H1 (cell line): ENCODE data around the gene DCPS. TPM values are rescaled to one million over a fixed set of nuclear protein-coding genes. Genes with fewer than 3 reads are reported as not detected.
"Not testable (repeated sequence)": the region's sequence is repeated elsewhere in the genome, so short reads cannot be mapped to it uniquely, and the experiment has no call there.

Experiments
- CTCF ChIA-PET: fragments of 300-600 bp; sonication (Branson Sonifier 250); formaldehyde crosslinking; loops from one replicate; lab custom pipeline; 2021; ENCODE audit not compliant: partially characterized antibody; lab: Charles Lee
- POLR2A ChIA-PET: fragments of 300-600 bp; sonication (Branson Sonifier 250); formaldehyde crosslinking; loops from one replicate; lab custom pipeline; 2021; ENCODE audit warnings: inconsistent platforms; ENCODE audit not compliant: partially characterized antibody; lab: Charles Lee
- DNase-seq, 2 experiments: peaks; one replicate each; pipeline versions ENCODE4 v3.0.0 to v3.0.0-alpha.2; 2010 to 2022; ENCODE audit warnings: low spot score in 2 of 2, low read depth in 1 of 2, mixed read lengths in 1 of 2
- FAIRE-seq: peaks from 2 replicates; lab custom pipeline; 2011; peaks lifted over from hg19 to GRCh38; lab: Jason Lieb, UNC
- H2AFZ ChIP-seq: 2 replicates; pipeline ENCODE4 v1.8.1; 2012; ENCODE audit warnings: low read length, inconsistent platforms
- H2AK5ac ChIP-seq: 2 replicates; pipeline ENCODE4 v1.6.1; 2013; ENCODE audit warnings: low read depth, low read length
- H2BK120ac ChIP-seq: replicated peaks from 2 replicates; pipeline ENCODE3; 2013; ENCODE audit warnings: low read depth, low read length, inconsistent platforms
- H2BK12ac ChIP-seq: 2 replicates; pipeline ENCODE4 v1.6.1; 2013; ENCODE audit warnings: low read depth, low read length
- H2BK15ac ChIP-seq: 2 replicates; pipeline ENCODE4 v1.6.1; 2013; ENCODE audit warnings: low read length
- H2BK20ac ChIP-seq: 2 replicates; pipeline ENCODE4 v1.6.1; 2013; ENCODE audit warnings: low read length
- H2BK5ac ChIP-seq: 2 replicates; pipeline ENCODE4 v1.6.1; 2013; ENCODE audit warnings: low read depth, low read length
- H3K14ac ChIP-seq: 2 replicates; pipeline ENCODE4 v1.6.1; 2013; ENCODE audit warnings: inconsistent platforms; ENCODE audit not compliant: insufficient read length
- H3K18ac ChIP-seq: 2 replicates; pipeline ENCODE4 v1.6.1; 2013; ENCODE audit warnings: low read length; ENCODE audit errors: extremely low read depth
- H3K23ac ChIP-seq: 2 replicates; pipeline ENCODE4 v1.6.1; 2013; ENCODE audit warnings: inconsistent platforms; ENCODE audit not compliant: insufficient read length
- H3K23me2 ChIP-seq: 2 replicates; pipeline ENCODE4 v1.6.1; 2013; ENCODE audit warnings: low read depth, low read length
- H3K27ac ChIP-seq: 2 replicates; pipeline ENCODE4 v1.6.1; 2011; ENCODE audit warnings: low read depth, low read length, inconsistent platforms
- H3K27me3 ChIP-seq, 4 experiments: replicated peaks in 1 of 4; 1 replicate in 1 of 4; 2 replicates in 3 of 4; pipeline versions ENCODE4 v1.6.1 to v1.8.1; 2011 to 2013; ENCODE audit warnings: low read length in 3 of 4, mild to moderate bottlenecking in 3 of 4, inconsistent platforms in 2 of 4, mixed read lengths in 2 of 4, moderate library complexity in 1 of 4; ENCODE audit not compliant: control insufficient read depth in 3 of 4, insufficient read depth in 3 of 4; ENCODE audit errors: extremely low read depth in 1 of 4
- H3K36me3 ChIP-seq, 4 experiments: 2 replicates each; pipeline versions ENCODE4 v1.6.1 to v1.8.1; 2011 to 2013; ENCODE audit warnings: mild to moderate bottlenecking in 4 of 4, low read length in 3 of 4, moderate library complexity in 2 of 4, control low read depth in 1 of 4, inconsistent platforms in 1 of 4; ENCODE audit not compliant: insufficient read depth in 4 of 4, control insufficient read depth in 2 of 4
- H3K4ac ChIP-seq: replicated peaks from 2 replicates; pipeline ENCODE3; 2013; ENCODE audit warnings: low read length, low read depth, mixed read lengths, inconsistent platforms; ENCODE audit not compliant: insufficient read length
- H3K4me1 ChIP-seq, 4 experiments: replicated peaks in 1 of 4; 1 replicate in 1 of 4; 2 replicates in 3 of 4; pipeline versions ENCODE4 v1.6.1 to v1.8.1; 2011 to 2013; ENCODE audit warnings: low read length in 3 of 4, inconsistent platforms in 2 of 4, mixed read lengths in 1 of 4; ENCODE audit not compliant: insufficient read depth in 4 of 4, control insufficient read depth in 3 of 4
- H3K4me2 ChIP-seq, 2 experiments: 2 replicates each; pipeline versions ENCODE4 v1.6.1 to v1.8.1; 2011 to 2013; ENCODE audit warnings: low read depth in 2 of 2, low read length in 2 of 2, control low read depth in 1 of 2, inconsistent platforms in 1 of 2, mild to moderate bottlenecking in 1 of 2; ENCODE audit not compliant: insufficient read depth in 1 of 2
- H3K4me3 ChIP-seq, 4 experiments: fragments of 200-600, 300-600 bp in 1 of 4; sonication (generic), shearing (Covaris generic), sonication (Bioruptor Twin) in 1 of 4; 2 replicates each; pipeline versions ENCODE4 v1.5.1 to v1.8.1; 2011 to 2016; ENCODE audit warnings: low read length in 4 of 4, low read depth in 3 of 4, control low read depth in 2 of 4, inconsistent platforms in 2 of 4, mild to moderate bottlenecking in 2 of 4, mixed read lengths in 1 of 4, moderate library complexity in 1 of 4; ENCODE audit not compliant: insufficient read depth in 2 of 4; ENCODE audit errors: extremely low read depth in 1 of 4
- H3K56ac ChIP-seq: replicated peaks from 2 replicates; pipeline ENCODE3; 2013; ENCODE audit warnings: low read depth, mild to moderate bottlenecking, mixed read lengths, low read length, inconsistent platforms; ENCODE audit not compliant: insufficient read length
- H3K79me1 ChIP-seq: 2 replicates; pipeline ENCODE4 v1.6.1; 2013; ENCODE audit warnings: low read depth, low read length, control low read depth
- H3K79me2 ChIP-seq, 2 experiments: 2 replicates each; pipeline versions ENCODE4 v1.6.1 to v1.8.1; 2012 to 2013; ENCODE audit warnings: low read length in 2 of 2, mild to moderate bottlenecking in 2 of 2, inconsistent platforms in 1 of 2; ENCODE audit not compliant: insufficient read depth in 2 of 2, control insufficient read depth in 1 of 2
- H3K9ac ChIP-seq, 4 experiments: replicated peaks in 1 of 4; 1 replicate in 1 of 4; 2 replicates in 3 of 4; pipeline versions ENCODE4 v1.6.1 to v1.8.1; 2011 to 2013; ENCODE audit warnings: low read depth in 3 of 4, low read length in 3 of 4, control low read depth in 2 of 4, mild to moderate bottlenecking in 2 of 4, moderate library complexity in 2 of 4, inconsistent platforms in 1 of 4; ENCODE audit errors: extremely low read depth in 1 of 4
- H3K9me3 ChIP-seq, 2 experiments: 2 replicates each; pipeline versions ENCODE4 v1.6.1 to v1.8.1; 2012 to 2013; ENCODE audit warnings: mild to moderate bottlenecking in 2 of 2, moderate library complexity in 2 of 2, control low read depth in 1 of 2, inconsistent platforms in 1 of 2, low read depth in 1 of 2, low read length in 1 of 2, mixed read lengths in 1 of 2; ENCODE audit not compliant: insufficient read depth in 2 of 2
- H4K20me1 ChIP-seq, 2 experiments: replicated peaks in 1 of 2; 2 replicates each; pipeline versions ENCODE3 to v1.8.1; 2011 to 2013; ENCODE audit warnings: inconsistent platforms in 2 of 2, low read length in 2 of 2, mild to moderate bottlenecking in 1 of 2; ENCODE audit not compliant: insufficient read depth in 2 of 2, control insufficient read depth in 1 of 2
- H4K5ac ChIP-seq: 2 replicates; pipeline ENCODE4 v1.6.1; 2013; ENCODE audit warnings: low read length, low read depth, mixed read lengths, inconsistent platforms; ENCODE audit not compliant: insufficient read length
- H4K8ac ChIP-seq: 2 replicates; pipeline ENCODE4 v1.8.0; 2013; ENCODE audit warnings: mild to moderate bottlenecking, moderate library complexity, low read length, inconsistent platforms; ENCODE audit not compliant: insufficient read depth; ENCODE audit errors: extremely low read depth
- H4K91ac ChIP-seq: replicated peaks from 2 replicates; pipeline ENCODE3; 2013; ENCODE audit warnings: low read length, mixed read lengths, inconsistent platforms; ENCODE audit not compliant: insufficient read length
- CHD2 ChIP-seq: IDR thresholded peaks from 2 replicates; pipeline ENCODE4 v1.6.1; 2012; ENCODE audit warnings: low read length, improper control_type of control experiment
- JUN ChIP-seq: IDR thresholded peaks from 2 replicates; pipeline ENCODE4 v1.6.1; 2011; ENCODE audit warnings: low read depth, mild to moderate bottlenecking, improper control_type of control experiment, low read length
- NRF1 ChIP-seq: IDR thresholded peaks from 2 replicates; pipeline ENCODE4 v1.6.1; 2011; ENCODE audit warnings: mild to moderate bottlenecking, low read depth, low read length, improper control_type of control experiment
- RAD21 ChIP-seq, 2 experiments: IDR thresholded peaks in 1 of 2; conservative IDR thresholded peaks in 1 of 2; 2 replicates each; pipeline ENCODE4 v1.6.1; 2011; ENCODE audit warnings: low read depth in 2 of 2, low read length in 2 of 2, improper control_type of control experiment in 1 of 2, inconsistent platforms in 1 of 2, mild to moderate bottlenecking in 1 of 2, moderate library complexity in 1 of 2
- RNF2 ChIP-seq: fragments of 200-900, 300-1000 bp; sonication (generic); IDR thresholded peaks from 2 replicates; pipeline ENCODE4 v1.7.1; 2016; ENCODE audit warnings: borderline replicate concordance, low read depth, mild to moderate bottlenecking, antibody characterized with exemption, low read length; ENCODE audit not compliant: poor library complexity, severe bottlenecking; ENCODE audit errors: missing control alignments
- WGBS, 2 experiments: shearing (Covaris generic) in 1 of 2; methylation state at CpG; one replicate each; pipeline versions ENCODE4 v1.1.6 to v1.1.7; 2013 to 2015; ENCODE audit warnings: low lambda C conversion rate in 2 of 2, mixed read lengths in 2 of 2, inconsistent platforms in 1 of 2, low coverage in 1 of 2, missing lambda C conversion rate in 1 of 2; ENCODE audit not compliant: insufficient replicate concordance in 2 of 2, insufficient coverage in 1 of 2, insufficient read length in 1 of 2; ENCODE audit errors: extremely low coverage in 1 of 2, missing lambda C conversion rate in 1 of 2; 5-methylcytosine and 5-hydroxymethylcytosine counted together
- polyA plus RNA-seq, 7 experiments: library from polyadenylated mRNA; depleted of rRNA in 3 of 7; stranded (reverse) in 5 of 7; unstranded in 2 of 7; fragments of >200 nt in 5 of 7; fragments of 200-250 nt in 2 of 7; gene quantifications; 1 replicate in 5 of 7; 2 replicates in 1 of 7; 4 replicates in 1 of 7; pipeline versions ENCODE4 v1.2.1 to v1.2.3, GENCODE V29; 2011 to 2013; ENCODE audit warnings: missing spikeins in 2 of 7, mixed read lengths in 2 of 7
- total RNA-seq: library from RNA; stranded (reverse); fragmentation: NEBNext Ultra II Directional; extraction: Animal tissue kit (Norgen Biotek cat#: 25700); gene quantifications from 2 replicates; pipeline ENCODE4 v1.2.1, GENCODE V29; 2021
- TF ChIP-seq, protein P1 (sequence below): IDR thresholded peaks from 2 replicates; pipeline ENCODE4 v1.6.1; 2011; ENCODE audit warnings: low read depth, mild to moderate bottlenecking, low read length; ENCODE audit not compliant: insufficient read depth

Gene DCPS
- total and polyA plus RNA-seq, 2 of the 8 experiments (the other 6 are each of a cell fraction or from before 2014, with no cell fraction given): 24.6 to 55.2 TPM

DNA sequence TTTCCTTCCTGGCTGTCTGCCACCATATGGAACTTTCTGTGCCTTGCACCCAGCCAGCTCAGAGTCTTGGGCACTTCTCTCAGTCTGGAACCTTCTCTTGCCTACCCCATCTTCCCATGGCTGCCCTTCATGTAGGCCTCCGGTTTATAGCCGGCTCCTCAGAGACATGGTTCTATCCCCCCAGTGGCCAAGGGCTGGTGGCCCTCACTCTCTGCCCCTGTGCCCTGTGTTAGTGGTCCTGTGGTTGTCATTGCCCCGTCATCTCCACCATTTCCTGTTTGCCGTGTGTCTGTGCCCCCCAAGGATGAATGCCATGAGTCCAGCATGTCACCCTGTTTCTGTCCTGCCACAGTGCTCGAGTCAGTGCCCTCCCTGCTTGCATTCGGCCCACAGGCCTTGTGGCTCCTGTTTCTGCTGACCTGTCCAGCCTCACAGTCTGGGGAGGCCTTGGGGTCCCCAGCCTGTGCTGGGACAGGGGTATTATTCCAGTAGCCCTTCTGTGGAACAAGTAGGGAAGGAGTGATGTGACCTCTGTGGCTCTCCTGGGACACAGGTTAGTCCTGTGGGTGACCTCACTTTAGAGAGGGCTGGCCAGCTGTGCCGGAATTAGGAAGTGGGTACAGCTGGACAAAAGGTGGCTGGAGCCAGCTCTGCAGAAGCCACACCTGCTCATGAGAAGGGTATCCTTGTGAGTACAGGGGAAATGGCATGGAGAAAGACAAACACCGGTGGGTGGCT is 82.3 kb downstream of the DCPS start (continued):
- TF ChIP-seq RNF2: no peak
- TF ChIP-seq RAD21 (IDR thresholded peaks at IDR 0.05 in 1 of 2, conservative IDR thresholded peaks at IDR 0.05 in 1 of 2; ENCODE audit: low read depth in 2 of 2, low read length in 2 of 2): no peak
- no peak for TF ChIP-seq NRF1
- TF ChIP-seq JUN: no peak
- TF ChIP-seq, protein P1, sequence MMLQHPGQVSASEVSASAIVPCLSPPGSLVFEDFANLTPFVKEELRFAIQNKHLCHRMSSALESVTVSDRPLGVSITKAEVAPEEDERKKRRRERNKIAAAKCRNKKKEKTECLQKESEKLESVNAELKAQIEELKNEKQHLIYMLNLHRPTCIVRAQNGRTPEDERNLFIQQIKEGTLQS: no peak
- TF ChIP-seq CHD2: no peak

DNA sequence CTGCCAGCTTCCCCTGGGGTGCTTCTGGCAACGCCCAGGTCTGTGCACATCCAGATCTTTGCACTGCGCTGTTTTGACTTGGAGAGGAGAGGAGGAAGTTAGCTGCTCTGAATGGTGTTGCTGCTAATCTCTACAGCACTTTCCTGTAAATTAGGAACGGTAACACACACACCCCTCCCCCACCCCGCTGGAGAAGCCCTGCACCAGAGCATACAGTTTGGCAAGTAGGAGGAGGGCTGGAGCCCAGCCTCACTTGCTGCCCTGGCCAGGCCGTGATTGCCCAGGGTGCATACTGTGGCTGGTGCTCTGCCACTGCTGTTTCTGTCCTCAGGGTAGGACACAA is 82.8 kb downstream of the DCPS start:
- not testable (repeated sequence) for H2BK12ac ChIP-seq
- H3K4me2 ChIP-seq: peak overlapping the region in 1 of 2 experiments; percentile 4; a peak in 1 of 4 replicates
- 68% methylated on average over 5 of the region's 5 CpGs; no CpG with 5 or more reads in 1 of the 2 experiments for WGBS, 2 experiments

More for the DNA sequence above, 82.8 kb downstream of the DCPS start:
- not testable (repeated sequence) for H4K91ac ChIP-seq, H3K4me3 ChIP-seq, H3K36me3 ChIP-seq, H3K23me2 ChIP-seq, H2AK5ac ChIP-seq, H3K79me1 ChIP-seq, H3K9me3 ChIP-seq, H2BK120ac ChIP-seq, H2BK20ac ChIP-seq, H2BK5ac ChIP-seq, H3K4me1 ChIP-seq, H4K8ac ChIP-seq, H3K14ac ChIP-seq, H3K9ac ChIP-seq, H3K27me3 ChIP-seq, H3K79me2 ChIP-seq, H3K27ac ChIP-seq, H4K20me1 ChIP-seq, H2AFZ ChIP-seq, DNase-seq, H3K23ac ChIP-seq, H4K5ac ChIP-seq, H2BK15ac ChIP-seq, H3K4ac ChIP-seq, H3K56ac ChIP-seq
- ChIA-PET POLR2A (interaction anchor here (0.9 to 1.2 kb wide), 2 partner anchors 16 to 29 kb away, joined by 3 read pairs; no protein-coding TSS in a partner anchor), CTCF (interaction anchor here (0.9 to 1.6 kb wide), 2 partner anchors 16 to 29 kb away, joined by 3 to 4 read pairs; no protein-coding TSS in a partner anchor)
- H3K18ac ChIP-seq: peak overlapping the region; percentile 48
- FAIRE-seq: peak; percentile 98
